HG02623 (cell line): ENCODE data around the gene PHPT1.
"Not testable (repeated sequence)": the region's sequence is repeated elsewhere in the genome, so short reads cannot be mapped to it uniquely, and the experiment has no call there.

Experiments used
- ATAC-seq: cut with Tn5 transposase; IDR thresholded peaks from one replicate; pipeline ENCODE4 v1.9.1; 2021; ENCODE audit warnings: moderate library complexity; ENCODE audit not compliant: unreplicated experiment

PHPT1 gene

DNA sequence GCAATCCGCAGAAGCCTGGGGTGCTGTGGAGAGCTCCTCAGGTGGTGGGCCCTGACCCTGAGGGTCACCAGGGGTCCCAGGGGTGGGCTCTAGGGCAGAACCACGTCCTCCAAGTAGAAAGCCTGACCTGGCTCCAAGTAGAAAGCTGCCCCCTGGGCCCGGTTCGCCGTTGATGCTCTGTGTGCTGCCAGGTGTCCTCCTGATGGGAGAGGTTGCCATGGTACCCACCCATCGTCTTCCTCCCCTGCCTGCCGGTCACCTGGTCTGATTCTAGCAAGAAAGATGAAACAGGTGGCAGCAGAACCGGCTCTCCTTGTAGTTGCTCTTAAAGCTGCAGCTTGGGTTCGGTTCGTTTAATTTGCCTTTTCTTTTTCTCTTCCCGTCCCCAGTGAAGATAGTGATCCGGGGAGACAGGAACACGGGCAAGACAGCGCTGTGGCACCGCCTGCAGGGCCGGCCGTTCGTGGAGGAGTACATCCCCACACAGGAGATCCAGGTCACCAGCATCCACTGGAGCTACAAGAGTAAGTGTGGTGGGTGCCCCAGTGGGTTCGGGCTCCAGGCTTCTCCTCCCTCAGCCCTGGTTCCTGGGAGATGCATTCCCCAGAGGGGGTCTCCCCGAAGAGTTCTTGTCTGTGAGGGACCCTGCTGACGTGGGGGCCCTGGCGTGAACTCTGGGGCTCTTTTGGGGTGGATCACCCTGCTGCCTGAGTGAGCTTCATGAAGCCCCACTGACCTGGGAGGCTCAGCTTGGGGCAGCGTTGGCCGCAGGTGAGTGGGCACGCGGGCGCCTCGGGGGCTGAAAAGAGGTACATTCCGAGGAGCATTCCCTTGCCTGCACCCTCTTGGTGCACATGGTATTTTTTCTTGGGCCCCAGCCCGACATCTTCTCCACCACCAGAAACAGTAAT, 25.8 kb upstream of the PHPT1 start:
- ATAC-seq: no peak

GRCh38 chr9:136824496-136825225, 24.5 kb upstream of the PHPT1 start:
- ATAC-seq: no peak

- no peak for ATAC-seq
Measured at GRCh38 chr9:136825295-136826187, 23.7 kb upstream of the PHPT1 start.

DNA sequence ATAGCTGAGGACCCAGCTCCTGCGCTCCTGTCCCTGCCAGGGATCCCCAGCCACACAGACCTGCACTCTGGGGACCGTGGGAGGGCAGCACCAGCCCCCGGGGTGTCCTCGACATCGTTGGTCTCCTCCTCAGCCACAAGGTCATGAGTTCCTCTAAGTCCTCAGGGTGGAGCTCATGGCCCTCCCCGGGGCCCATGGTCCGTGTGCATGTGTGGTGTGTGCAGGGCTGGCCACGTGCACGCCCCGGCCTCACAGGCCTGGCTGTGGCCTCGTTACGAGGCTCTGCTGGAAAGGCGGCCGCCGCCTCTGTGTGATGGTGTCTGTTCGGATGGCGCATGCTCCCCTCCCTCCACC, 23.0 kb upstream of the PHPT1 start:
- no peak for ATAC-seq

- no peak for ATAC-seq
Measured at GRCh38 chr9:136826703-136827582, 22.3 kb upstream of the PHPT1 start.

DNA sequence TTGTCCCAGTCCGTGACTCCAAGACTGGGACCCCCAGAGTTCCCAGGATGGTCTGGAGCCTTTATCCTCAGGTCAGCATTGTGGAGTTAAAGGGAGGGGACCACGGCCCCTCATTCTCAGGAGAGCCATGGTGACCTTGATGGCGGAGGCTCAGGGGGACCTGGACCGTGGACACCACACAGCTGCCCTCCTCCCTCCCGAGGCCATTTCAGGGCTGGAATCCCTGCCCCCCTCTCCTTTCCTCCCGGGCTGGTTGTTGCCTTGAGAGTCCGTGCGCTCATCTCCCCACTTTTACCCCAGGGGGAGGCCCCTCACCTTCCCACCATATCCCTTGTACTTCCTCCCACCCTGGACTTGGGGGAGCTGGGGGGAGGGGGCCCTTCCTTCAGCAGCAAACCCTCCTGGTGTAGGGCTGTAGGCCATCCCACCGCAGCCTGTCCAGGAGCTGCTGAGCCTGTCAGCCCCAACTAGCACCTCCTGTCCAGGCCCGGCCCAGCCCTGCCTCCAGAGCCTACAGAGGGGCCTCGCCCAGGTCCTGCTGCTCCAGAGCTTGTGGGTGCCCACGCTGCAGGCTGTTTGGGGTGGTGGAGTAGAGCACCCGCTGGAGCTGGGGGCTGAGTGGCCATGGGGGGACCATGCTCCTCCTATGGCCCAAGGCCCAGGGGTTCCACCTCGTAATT, 21.3 kb upstream of the PHPT1 start:
- no peak for ATAC-seq

- ATAC-seq: no peak
Measured at GRCh38 chr9:136828474-136829140, 20.6 kb upstream of the PHPT1 start.

DNA sequence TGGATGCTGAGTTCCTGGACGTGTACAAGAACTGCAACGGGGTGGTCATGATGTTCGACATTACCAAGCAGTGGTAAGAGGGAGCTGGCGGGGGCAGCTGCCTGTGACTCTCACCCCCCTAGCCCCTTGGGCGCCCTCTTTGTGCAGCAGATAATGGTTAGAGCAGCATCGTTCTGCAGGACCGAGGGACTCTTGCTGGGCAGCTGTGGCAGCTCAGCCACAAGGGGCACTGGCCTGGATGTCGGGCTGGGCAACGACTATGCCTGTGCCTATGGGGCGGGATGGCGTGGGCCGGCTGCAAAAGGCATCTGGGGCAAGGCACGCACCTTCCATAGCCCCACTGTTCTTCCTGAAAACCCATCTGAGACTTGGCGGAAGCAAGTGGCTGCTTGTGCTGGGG, 19.8 kb upstream of the PHPT1 start:
- ATAC-seq: no peak

- ATAC-seq: no peak
Measured at GRCh38 chr9:136829981-136830885, 19.0 kb upstream of the PHPT1 start.

GRCh38 chr9:136831002-136831719, 18.0 kb upstream of the PHPT1 start:
- no peak for ATAC-seq

- no peak for ATAC-seq
Measured at GRCh38 chr9:136831720-136832104, 17.5 kb upstream of the PHPT1 start.

DNA sequence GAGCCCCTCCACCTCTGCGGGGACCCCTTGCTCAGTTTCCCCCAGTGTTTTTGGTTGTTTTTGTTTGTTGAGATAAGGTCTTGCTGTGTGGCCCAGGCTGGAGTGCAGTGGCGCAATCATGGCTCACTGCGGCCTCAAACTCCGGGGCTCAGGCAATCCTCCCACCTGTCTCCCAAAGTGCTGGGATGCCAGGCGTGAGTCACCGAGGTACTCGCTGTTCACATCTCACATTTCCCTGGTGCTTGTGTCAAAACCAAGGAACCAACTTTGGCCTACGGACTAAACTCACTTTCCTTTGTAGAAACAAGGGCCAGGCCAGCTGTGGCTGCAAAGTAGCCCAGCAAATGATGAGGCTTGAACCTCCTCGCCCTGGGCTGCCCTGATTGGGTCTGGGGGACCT, 16.6 kb upstream of the PHPT1 start:
- ATAC-seq: no peak

- not testable (repeated sequence) for ATAC-seq
Measured at GRCh38 chr9:136833381-136834048, 15.7 kb upstream of the PHPT1 start.

- ATAC-seq: no peak
Measured at GRCh38 chr9:136835162-136835931, 13.9 kb upstream of the PHPT1 start.

DNA sequence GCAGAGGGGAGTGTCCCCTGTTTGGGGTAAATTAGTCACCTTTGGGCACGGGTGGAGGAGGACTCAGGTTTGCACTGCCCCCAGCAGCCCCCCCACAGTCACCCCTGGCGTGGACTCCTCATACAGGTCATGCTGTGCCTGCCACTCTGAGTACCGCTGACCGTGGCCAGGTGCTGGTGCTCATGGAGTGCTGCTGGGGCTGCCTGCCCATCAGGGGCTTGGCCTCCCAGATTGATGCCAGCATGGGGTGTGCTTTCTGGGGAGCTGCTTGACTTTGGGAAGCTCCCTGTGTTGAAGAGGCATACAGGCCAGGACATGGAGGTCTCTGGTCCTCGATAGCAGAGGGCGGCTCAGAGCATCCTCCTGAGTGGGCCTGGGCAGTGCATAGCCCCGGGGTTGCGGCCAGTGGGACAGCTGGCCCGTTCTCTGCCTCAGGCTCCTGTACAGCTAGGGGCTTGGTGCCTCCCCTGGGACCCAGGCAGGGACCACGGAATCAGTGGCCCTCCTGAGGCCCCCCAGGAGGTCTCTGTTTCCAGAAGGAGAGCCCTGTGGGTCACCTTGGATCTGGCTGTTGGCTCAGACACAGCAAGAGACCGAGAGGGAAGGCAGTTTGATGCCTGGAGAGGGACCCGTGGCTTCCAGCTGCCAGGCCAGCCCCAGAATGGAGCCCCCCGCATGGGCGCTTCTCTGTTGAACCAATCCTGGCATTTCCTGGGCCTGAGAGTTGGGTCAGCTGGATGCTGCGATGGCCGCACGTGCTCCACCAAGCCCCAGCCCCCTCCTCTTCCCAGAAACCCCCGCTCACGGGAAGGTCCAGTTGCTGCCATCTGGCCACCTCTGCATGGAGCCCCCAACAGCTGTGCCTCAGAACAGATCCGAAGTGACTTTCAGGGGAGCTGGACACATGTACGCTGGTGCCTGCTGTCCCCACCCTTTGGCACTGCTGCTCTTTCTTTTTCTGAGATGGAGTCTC, 13.0 kb upstream of the PHPT1 start:
- ATAC-seq: no peak
